ENCODE data around the gene NCAPD3.

DNA sequence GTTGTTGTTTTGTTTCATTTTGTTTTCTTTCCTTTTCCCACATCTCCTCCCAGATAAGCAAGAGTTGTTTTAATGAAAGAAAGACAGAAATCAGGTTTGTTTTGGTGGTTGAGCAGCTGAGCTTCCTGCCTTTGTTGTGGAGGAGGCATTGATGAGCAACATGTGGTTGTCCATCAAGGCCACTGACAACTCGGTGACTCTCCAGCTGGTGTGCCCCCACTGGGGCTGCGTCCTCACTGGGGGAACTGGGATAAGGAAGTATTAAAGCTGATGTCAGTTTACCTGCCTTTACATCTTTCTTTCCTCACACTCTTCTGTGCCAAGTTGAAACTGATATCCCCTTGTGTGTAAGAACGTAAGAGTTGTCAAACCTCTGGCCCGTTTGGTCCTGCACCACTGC, 6.6 kb upstream of the NCAPD3 start:
- TF ChIP-seq, protein P1, sequence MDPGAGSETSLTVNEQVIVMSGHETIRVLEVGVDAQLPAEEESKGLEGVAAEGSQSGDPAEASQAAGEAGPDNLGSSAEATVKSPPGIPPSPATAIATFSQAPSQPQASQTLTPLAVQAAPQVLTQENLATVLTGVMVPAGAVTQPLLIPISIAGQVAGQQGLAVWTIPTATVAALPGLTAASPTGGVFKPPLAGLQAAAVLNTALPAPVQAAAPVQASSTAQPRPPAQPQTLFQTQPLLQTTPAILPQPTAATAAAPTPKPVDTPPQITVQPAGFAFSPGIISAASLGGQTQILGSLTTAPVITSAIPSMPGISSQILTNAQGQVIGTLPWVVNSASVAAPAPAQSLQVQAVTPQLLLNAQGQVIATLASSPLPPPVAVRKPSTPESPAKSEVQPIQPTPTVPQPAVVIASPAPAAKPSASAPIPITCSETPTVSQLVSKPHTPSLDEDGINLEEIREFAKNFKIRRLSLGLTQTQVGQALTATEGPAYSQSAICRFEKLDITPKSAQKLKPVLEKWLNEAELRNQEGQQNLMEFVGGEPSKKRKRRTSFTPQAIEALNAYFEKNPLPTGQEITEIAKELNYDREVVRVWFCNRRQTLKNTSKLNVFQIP (CRISPR knock-in tag; IDR thresholded peaks at IDR 0.05; ENCODE audit: borderline replicate concordance, low read depth), result no peak
- TF ChIP-seq ARNTL (CRISPR knock-in tag; IDR thresholded peaks at IDR 0.05; ENCODE audit: borderline replicate concordance, low read depth) (no peak), GLIS3 (CRISPR knock-in tag; IDR thresholded peaks at IDR 0.05) (no peak), TOX (CRISPR knock-in tag; IDR thresholded peaks at IDR 0.05; ENCODE audit: borderline replicate concordance) (no peak), ZNF565 (CRISPR knock-in tag; conservative IDR thresholded peaks at IDR 0.05; ENCODE audit: low read depth) (no peak), ZNF8 (CRISPR knock-in tag; IDR thresholded peaks at IDR 0.05) (no peak)
